ENCODE results near the gene HNMT.

DNA sequence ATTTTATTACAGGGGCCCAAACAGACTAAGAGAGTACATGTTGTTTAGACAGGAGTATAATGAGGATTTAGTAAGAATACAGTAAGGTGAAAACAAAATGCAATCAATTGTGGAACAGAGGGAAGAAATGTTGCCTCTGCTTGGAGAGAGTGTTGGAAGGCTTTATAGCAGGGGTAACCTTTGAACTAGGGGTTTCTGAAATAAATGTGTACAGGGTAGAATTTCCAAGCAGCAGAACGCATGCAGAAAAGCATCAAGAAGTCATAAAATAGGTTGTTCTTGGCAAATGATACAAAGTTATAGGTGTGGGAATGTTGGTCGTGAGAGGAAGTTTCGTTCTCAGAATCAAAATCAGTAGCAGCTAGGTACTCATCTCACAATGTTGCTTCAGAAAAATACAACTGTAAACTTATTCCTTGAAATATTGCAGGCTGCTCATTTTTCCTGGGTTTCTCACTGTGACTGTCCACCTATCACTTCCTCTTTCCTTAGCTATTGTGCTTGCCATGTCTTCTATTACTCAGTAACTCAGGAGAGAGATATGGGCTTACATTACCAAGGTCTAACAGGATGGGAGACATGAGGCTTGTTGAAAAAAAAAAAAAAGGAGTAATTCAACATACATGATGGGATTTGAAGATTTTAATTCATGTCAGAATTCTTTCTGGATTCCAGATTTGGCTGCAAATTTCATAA, 17.1 kb upstream of the HNMT start:
- TF ChIP-seq, protein P1, sequence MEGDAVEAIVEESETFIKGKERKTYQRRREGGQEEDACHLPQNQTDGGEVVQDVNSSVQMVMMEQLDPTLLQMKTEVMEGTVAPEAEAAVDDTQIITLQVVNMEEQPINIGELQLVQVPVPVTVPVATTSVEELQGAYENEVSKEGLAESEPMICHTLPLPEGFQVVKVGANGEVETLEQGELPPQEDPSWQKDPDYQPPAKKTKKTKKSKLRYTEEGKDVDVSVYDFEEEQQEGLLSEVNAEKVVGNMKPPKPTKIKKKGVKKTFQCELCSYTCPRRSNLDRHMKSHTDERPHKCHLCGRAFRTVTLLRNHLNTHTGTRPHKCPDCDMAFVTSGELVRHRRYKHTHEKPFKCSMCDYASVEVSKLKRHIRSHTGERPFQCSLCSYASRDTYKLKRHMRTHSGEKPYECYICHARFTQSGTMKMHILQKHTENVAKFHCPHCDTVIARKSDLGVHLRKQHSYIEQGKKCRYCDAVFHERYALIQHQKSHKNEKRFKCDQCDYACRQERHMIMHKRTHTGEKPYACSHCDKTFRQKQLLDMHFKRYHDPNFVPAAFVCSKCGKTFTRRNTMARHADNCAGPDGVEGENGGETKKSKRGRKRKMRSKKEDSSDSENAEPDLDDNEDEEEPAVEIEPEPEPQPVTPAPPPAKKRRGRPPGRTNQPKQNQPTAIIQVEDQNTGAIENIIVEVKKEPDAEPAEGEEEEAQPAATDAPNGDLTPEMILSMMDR (IDR thresholded peaks at IDR 0.05) = no peak
- TF ChIP-seq EP300 (IDR thresholded peaks at IDR 0.05) = no peak

All from ovary (tissue), 3 donors.